Gastroesophageal sphincter (tissue), 3 donors: Measurements from ENCODE around the gene LIPG.

Experiments
- CTCF ChIP-seq, 4 experiments: fragments of 200-600 bp in 2 of 4; fragments of 450-650 bp in 2 of 4; sonication (generic) in 1 of 4; IDR thresholded peaks; one replicate each; pipeline ENCODE4 v1.5.1; 2017 to 2019; ENCODE audit warnings: antibody characterized with exemption in 4 of 4, mild to moderate bottlenecking in 2 of 4, moderate library complexity in 2 of 4
- POLR2A ChIP-seq, 2 donors: fragments of 450-650 bp; IDR thresholded peaks; one replicate each; pipeline ENCODE4 v1.6.1; 2017; ENCODE audit warnings: antibody characterized with exemption in 2 of 2, mild to moderate bottlenecking in 2 of 2, moderate library complexity in 1 of 2
- POLR2AphosphoS5 ChIP-seq: sonication (generic); formaldehyde crosslinking; IDR thresholded peaks from one replicate; pipeline ENCODE4 v1.6.1; 2017; ENCODE audit warnings: antibody characterized with exemption

- TF ChIP-seq CTCF (IDR thresholded peaks at IDR 0.05), result no peak
- TF ChIP-seq POLR2A (IDR thresholded peaks at IDR 0.05), result no peak
- no peak for TF ChIP-seq POLR2AphosphoS5
Measured at GRCh38 chr18:49630246-49630699, 68.4 kb downstream of the LIPG start.
